H1 (cell line): ENCODE data around the gene SMIM35. TPM values are rescaled to one million over a fixed set of nuclear protein-coding genes. Genes with fewer than 3 reads are reported as not detected.

ENCODE experiments used
- GABPA ChIP-seq: IDR thresholded peaks from 2 replicates; pipeline ENCODE4 v1.6.1; 2011; ENCODE audit warnings: mild to moderate bottlenecking, low read length, moderate library complexity, borderline replicate concordance; ENCODE audit not compliant: insufficient read depth
- GTF2F1 ChIP-seq: IDR thresholded peaks from 2 replicates; pipeline ENCODE4 v1.6.1; 2012; ENCODE audit warnings: low read depth, low read length, improper control_type of control experiment, borderline replicate concordance
- JUND ChIP-seq: IDR thresholded peaks from 2 replicates; pipeline ENCODE4 v1.6.1; 2011; ENCODE audit warnings: mild to moderate bottlenecking, improper control_type of control experiment, low read length
- SP4 ChIP-seq: IDR thresholded peaks from 2 replicates; pipeline ENCODE4 v1.6.1; 2012; ENCODE audit warnings: low read length, inconsistent platforms
- polyA plus RNA-seq, 7 experiments: library from polyadenylated mRNA; depleted of rRNA in 3 of 7; stranded (reverse) in 5 of 7; unstranded in 2 of 7; fragments of >200 nt in 5 of 7; fragments of 200-250 nt in 2 of 7; gene quantifications; 1 replicate in 5 of 7; 2 replicates in 1 of 7; 4 replicates in 1 of 7; pipeline versions ENCODE4 v1.2.1 to v1.2.3, GENCODE V29; 2011 to 2013; ENCODE audit warnings: missing spikeins in 2 of 7, mixed read lengths in 2 of 7
- total RNA-seq: library from RNA; stranded (reverse); fragmentation: NEBNext Ultra II Directional; extraction: Animal tissue kit (Norgen Biotek cat#: 25700); gene quantifications from 2 replicates; pipeline ENCODE4 v1.2.1, GENCODE V29; 2021
- TF ChIP-seq, protein P1 (sequence below): IDR thresholded peaks from 2 replicates; pipeline ENCODE4 v1.6.1; 2011; ENCODE audit warnings: low read depth, mild to moderate bottlenecking, low read length; ENCODE audit not compliant: insufficient read depth

The SMIM35 gene
- total and polyA plus RNA-seq, 2 of the 8 experiments (the other 6 are each of a cell fraction or from before 2014, with no cell fraction given): not detected

DNA sequence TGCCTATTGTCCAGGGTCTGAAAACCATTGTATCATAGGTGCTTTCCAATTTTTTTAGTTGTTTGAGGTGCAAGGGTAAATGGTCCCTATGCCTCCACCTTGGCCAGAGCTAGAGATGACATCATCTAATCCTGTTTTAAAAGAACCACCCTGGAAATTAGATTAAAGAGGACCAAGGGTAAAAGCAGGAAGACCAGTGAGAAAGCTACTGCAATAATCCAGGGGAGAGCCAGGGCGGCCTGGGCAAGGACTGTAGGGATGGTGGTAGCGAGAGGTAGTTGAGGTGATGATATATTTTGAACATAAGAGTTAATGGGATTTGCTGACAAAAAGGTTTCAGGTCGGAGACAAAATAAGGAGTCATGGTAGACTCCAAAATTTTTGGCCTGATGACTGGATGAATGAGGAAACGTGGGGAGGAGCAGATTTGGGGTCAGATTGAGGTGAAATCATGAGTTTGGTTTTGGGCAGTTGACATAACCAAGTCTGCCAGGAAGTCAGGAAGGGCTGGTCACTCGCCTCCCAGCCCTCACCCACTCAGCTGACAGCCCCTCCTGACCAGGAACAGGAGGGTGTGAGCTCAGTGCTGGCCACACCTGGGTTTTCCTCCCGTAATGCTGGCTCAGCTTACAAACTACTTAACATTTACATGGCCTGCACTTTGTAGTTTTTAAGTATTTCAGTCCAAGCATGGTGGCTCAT is 42.9 kb upstream of the SMIM35 start (continued):
- TF ChIP-seq GTF2F1: no peak
- TF ChIP-seq, protein P1, sequence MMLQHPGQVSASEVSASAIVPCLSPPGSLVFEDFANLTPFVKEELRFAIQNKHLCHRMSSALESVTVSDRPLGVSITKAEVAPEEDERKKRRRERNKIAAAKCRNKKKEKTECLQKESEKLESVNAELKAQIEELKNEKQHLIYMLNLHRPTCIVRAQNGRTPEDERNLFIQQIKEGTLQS: no peak
- TF ChIP-seq JUND: no peak
- TF ChIP-seq GABPA: no peak
- no peak for TF ChIP-seq SP4
